Measurements from ENCODE around the gene SHANK1.
A peak's percentile ranks its signal among the peaks of the same experiment; 100 is the strongest.

SHANK1 gene

DNA sequence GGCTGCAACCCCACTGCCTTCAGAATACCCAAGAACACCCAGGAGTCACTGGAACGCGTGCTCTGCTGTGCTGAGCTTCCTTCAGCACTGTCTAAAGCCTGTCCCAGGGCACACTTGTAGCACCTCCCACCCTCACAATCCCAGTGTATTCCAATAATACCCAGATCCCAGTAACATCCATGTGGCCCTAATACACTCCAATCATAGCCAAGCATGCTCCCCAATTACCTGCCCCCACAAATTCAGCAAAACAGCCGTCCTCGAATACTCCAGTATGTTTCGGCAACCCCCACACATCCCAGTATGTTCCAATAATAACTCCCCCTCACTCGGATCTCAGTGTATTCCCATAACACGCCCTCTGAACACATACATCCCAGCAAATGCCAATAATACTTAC, 29.2 kb downstream of the SHANK1 start:
- Histone ChIP-seq H3K27me3 (replicated peaks in 2 of 5; ENCODE audit: control insufficient read depth in 4 of 5, insufficient read depth in 5 of 5, low read length in 4 of 5) (peaks cover 0 to 94% (median 34%) of the 10 kb centered on the region in 5 experiments), H3K4me3 (ENCODE audit: control insufficient read depth in 1 of 7, extremely low read depth in 1 of 7, insufficient read depth in 4 of 7, low read depth in 2 of 7, low read length in 6 of 7) (no peak overlapping the region), H3K36me3 (ENCODE audit: control insufficient read depth in 4 of 4, insufficient read depth in 4 of 4, low read length in 3 of 4) (no peaks in the 10 kb centered on the region), H3K4me1 (ENCODE audit: control extremely low read depth in 1 of 4, control insufficient read depth in 4 of 4, insufficient read depth in 4 of 4, low read length in 3 of 4) (peaks cover 0 to 1% (median under 1%) of the 10 kb centered on the region in 4 experiments), H3K9me3 (ENCODE audit: control extremely low read depth in 1 of 5, control insufficient read depth in 4 of 5, insufficient read depth in 2 of 5, low read depth in 1 of 5, low read length in 4 of 5) (no peaks in the 10 kb centered on the region), H3K27ac (ENCODE audit: insufficient read depth in 1 of 2, low read depth in 1 of 2, low read length in 2 of 2, poor library complexity in 1 of 2, severe bottlenecking in 2 of 2) (no peak overlapping the region)
- ChIA-PET POLR2A (no interaction called here), CTCF (interaction anchor here (0.8 to 1.9 kb wide), 3 partner anchors 9 to 94 kb away, joined by 3 to 6 read pairs (median 3); no protein-coding TSS in a partner anchor)
- 78% methylated on average over 7 of the region's 7 CpGs for whole genome bisulfite sequencing (ENCODE audit: insufficient coverage)
- no peak for DNase-seq

DNA sequence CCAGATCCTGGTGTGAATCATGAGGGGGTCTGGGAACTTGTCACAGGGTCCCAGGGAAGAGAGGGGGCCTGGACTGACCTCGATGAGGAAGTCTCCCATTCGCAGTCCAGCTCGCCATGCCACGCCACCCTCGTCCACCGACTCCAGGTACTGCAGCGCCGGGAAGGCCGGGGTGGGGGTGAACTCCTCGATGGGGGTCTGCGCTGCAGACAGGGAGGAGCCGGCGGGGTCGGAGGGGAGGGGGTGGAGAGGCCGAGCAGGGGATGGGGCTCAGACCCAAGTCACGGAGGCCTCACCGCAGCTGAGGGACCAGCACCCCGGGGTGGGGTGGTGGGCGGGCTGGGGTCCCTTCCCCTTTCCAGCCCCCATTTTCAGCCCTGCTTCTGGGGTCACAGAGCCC, 30.8 kb downstream of the SHANK1 start:
- no peak overlapping the region for H3K4me3 ChIP-seq (ENCODE audit: control insufficient read depth in 1 of 7, extremely low read depth in 1 of 7, insufficient read depth in 4 of 7, low read depth in 2 of 7, low read length in 6 of 7)
- peaks cover 0 to 95% (median 37%) of the 10 kb centered on the region in 5 experiments for H3K27me3 ChIP-seq (replicated peaks in 2 of 5; ENCODE audit: control insufficient read depth in 4 of 5, insufficient read depth in 5 of 5, low read length in 4 of 5)
- H3K36me3 ChIP-seq (ENCODE audit: control insufficient read depth in 4 of 4, insufficient read depth in 4 of 4, low read length in 3 of 4), result no peaks in the 10 kb centered on the region
- ChIA-PET POLR2A (no interaction called here), CTCF (interaction anchor here (1.9 kb wide), 1 partner anchor 95 kb away, joined by 6 read pairs; no protein-coding TSS in a partner anchor)
- no peak overlapping the region for H3K27ac ChIP-seq (ENCODE audit: insufficient read depth in 1 of 2, low read depth in 1 of 2, low read length in 2 of 2, poor library complexity in 1 of 2, severe bottlenecking in 2 of 2)
- 86% methylated on average over 2 of the region's 19 CpGs for WGBS (ENCODE audit: insufficient coverage)
- no peaks in the 10 kb centered on the region for H3K4me1 ChIP-seq (ENCODE audit: control extremely low read depth in 1 of 4, control insufficient read depth in 4 of 4, insufficient read depth in 4 of 4, low read length in 3 of 4)
- H3K9me3 ChIP-seq (ENCODE audit: control extremely low read depth in 1 of 5, control insufficient read depth in 4 of 5, insufficient read depth in 2 of 5, low read depth in 1 of 5, low read length in 4 of 5), result no peaks in the 10 kb centered on the region
- DNase-seq, result no peak

DNA sequence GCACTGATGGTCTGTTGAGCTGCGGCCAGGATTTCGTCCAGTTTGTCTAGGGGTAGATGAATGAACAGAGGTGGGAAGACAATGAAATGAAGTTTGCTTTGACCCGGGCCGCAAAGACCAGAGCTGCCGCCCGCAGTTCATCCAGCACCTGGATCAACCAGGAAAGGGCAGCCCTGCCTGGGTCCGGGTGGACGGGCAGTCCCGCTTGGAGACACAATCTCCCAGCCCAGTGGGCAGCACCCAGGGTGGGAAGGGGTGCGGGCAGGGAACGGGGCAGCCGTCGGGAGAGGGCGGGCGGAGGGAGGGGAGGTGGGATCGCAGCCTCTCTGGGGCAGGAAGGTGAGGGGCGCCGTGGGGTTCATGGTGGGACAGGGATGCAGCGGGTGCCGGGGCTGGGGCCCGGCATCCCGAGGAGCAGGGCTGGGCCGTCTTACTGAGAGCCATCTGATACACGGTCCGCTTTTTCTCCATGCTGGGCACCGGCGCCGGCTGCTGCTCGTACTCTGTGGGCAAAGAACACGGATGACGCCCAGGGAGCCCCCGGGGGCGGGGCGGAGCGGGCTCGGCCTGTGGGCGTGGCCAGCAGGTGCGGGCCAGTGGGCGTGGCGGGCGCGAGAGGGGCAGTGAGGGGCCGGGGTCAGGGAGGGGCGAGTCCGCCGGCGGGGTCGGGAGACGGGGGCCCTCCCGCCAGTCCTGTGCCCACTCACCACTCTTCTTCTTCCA, 33.1 kb downstream of the SHANK1 start:
- Histone ChIP-seq H3K36me3 (ENCODE audit: control insufficient read depth in 4 of 4, insufficient read depth in 4 of 4, low read length in 3 of 4) (no peaks in the 10 kb centered on the region), H3K27ac (ENCODE audit: insufficient read depth in 1 of 2, low read depth in 1 of 2, low read length in 2 of 2, poor library complexity in 1 of 2, severe bottlenecking in 2 of 2) (no peak overlapping the region), H3K9me3 (ENCODE audit: control extremely low read depth in 1 of 5, control insufficient read depth in 4 of 5, insufficient read depth in 2 of 5, low read depth in 1 of 5, low read length in 4 of 5) (no peaks in the 10 kb centered on the region), H3K27me3 (replicated peaks in 2 of 5; ENCODE audit: control insufficient read depth in 4 of 5, insufficient read depth in 5 of 5, low read length in 4 of 5) (peaks cover 0 to 91% (median 30%) of the 10 kb centered on the region in 5 experiments), H3K4me1 (ENCODE audit: control extremely low read depth in 1 of 4, control insufficient read depth in 4 of 4, insufficient read depth in 4 of 4, low read length in 3 of 4) (no peaks in the 10 kb centered on the region), H3K4me3 (ENCODE audit: control insufficient read depth in 1 of 7, extremely low read depth in 1 of 7, insufficient read depth in 4 of 7, low read depth in 2 of 7, low read length in 6 of 7) (no peak overlapping the region)
- WGBS (ENCODE audit: insufficient coverage), result 10% methylated on average over 37 of the region's 50 CpGs
- CTCF ChIA-PET, result interaction anchor here (1.0 kb wide), 1 partner anchor 16 kb away, joined by 3 read pairs; no protein-coding TSS in a partner anchor
- POLR2A ChIA-PET, result no interaction called here
- DNase-seq, result no peak

DNA sequence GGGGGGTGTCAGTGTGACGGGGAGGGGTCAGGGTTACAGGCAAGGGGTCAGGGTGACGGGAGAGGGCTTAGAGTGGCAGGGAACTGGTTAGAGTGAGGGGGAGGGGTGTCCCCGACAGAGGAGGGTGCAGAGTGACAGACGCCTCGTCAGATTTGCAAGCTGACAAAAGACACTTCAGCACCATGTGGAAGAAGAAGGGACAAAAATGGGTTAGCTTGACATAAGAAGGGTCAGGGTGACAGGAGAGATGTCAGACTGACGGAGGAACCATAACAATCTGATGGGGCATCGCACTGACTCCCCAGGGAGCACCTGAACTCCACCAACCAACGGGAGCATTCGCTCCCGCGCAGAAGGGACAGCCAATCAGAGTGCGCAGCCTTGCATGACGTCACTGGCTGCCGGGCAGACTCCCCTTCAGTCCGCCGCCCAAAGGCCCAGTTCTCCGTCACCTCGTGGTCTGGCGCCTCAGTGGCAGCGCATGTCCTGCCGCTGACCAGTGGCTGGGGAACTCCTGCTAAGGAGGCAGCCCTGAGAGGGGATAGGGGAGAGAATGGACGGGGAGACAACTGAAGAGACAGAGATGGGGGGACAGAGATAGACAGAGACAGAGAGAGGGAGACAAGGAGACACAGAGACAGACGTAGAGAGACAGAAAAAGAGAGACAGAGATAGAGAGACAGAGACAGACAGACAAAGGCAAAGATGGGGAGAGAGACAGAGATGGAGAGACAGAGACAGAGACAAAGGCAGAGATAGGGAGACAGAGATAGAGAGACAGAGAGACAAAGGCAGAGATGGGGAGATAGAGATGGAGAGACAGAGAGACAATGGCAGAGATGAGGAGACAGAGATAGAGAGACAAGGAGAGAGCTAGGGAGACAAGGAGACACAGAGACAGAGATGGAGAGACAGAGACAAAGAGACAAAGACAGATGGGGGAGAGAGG, 40.2 kb downstream of the SHANK1 start:
- peaks cover 0 to 7% (median 3%) of the 10 kb centered on the region in 5 experiments for H3K9me3 ChIP-seq (ENCODE audit: control extremely low read depth in 1 of 5, control insufficient read depth in 4 of 5, insufficient read depth in 2 of 5, low read depth in 1 of 5, low read length in 4 of 5)
- ChIA-PET POLR2A (interaction anchor here (0.6 kb wide), 1 partner anchor 125 kb away, joined by 3 read pairs; no protein-coding TSS in a partner anchor), CTCF (no interaction called here)
- DNase-seq, result peak; percentile 71 to 84 (median 76)
- WGBS (ENCODE audit: insufficient coverage), result 21% methylated on average over 20 of the region's 23 CpGs
- H3K27ac ChIP-seq (ENCODE audit: insufficient read depth in 1 of 2, low read depth in 1 of 2, low read length in 2 of 2, poor library complexity in 1 of 2, severe bottlenecking in 2 of 2), result no peak overlapping the region
- H3K4me1 ChIP-seq (ENCODE audit: control extremely low read depth in 1 of 4, control insufficient read depth in 4 of 4, insufficient read depth in 4 of 4, low read length in 3 of 4), result peaks cover 0 to 4% (median 0%) of the 10 kb centered on the region in 4 experiments
- H3K27me3 ChIP-seq (replicated peaks in 2 of 5; ENCODE audit: control insufficient read depth in 4 of 5, insufficient read depth in 5 of 5, low read length in 4 of 5), result peaks cover 0 to 66% (median 10%) of the 10 kb centered on the region in 5 experiments
- no peaks in the 10 kb centered on the region for H3K36me3 ChIP-seq (ENCODE audit: control insufficient read depth in 4 of 4, insufficient read depth in 4 of 4, low read length in 3 of 4)
- H3K4me3 ChIP-seq (ENCODE audit: control insufficient read depth in 1 of 7, extremely low read depth in 1 of 7, insufficient read depth in 4 of 7, low read depth in 2 of 7, low read length in 6 of 7), result no peak overlapping the region

DNA sequence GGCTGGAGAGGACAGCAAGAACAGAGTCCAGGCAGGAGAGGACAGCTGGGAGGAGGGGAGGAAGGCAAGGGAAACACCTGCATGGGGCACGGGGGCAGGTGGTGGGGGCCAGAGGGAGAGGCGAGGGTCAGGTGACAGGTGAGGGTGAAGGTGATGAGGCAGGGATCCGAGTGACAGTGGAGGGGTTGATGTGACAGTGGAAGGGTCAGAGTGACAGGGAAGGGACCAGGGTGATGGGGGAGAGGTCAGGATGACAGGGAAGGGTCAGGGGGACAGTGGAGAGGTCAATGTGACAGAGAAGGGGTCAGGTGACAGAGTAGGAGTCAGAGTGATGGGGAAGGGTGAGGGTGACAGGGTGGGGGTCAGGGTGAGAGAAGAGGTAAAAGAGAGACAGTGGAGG, 41.3 kb downstream of the SHANK1 start:
- H3K27me3 ChIP-seq (replicated peaks in 2 of 5; ENCODE audit: control insufficient read depth in 4 of 5, insufficient read depth in 5 of 5, low read length in 4 of 5), result peaks cover 0 to 70% (median 11%) of the 10 kb centered on the region in 5 experiments
- no peaks in the 10 kb centered on the region for H3K36me3 ChIP-seq (ENCODE audit: control insufficient read depth in 4 of 4, insufficient read depth in 4 of 4, low read length in 3 of 4)
- no peak overlapping the region for H3K4me3 ChIP-seq (ENCODE audit: control insufficient read depth in 1 of 7, extremely low read depth in 1 of 7, insufficient read depth in 4 of 7, low read depth in 2 of 7, low read length in 6 of 7)
- ChIA-PET POLR2A (no interaction called here), CTCF (no interaction called here)
- DNase-seq, result no peak
- H3K4me1 ChIP-seq (ENCODE audit: control extremely low read depth in 1 of 4, control insufficient read depth in 4 of 4, insufficient read depth in 4 of 4, low read length in 3 of 4), result peaks cover 0 to 4% (median 0%) of the 10 kb centered on the region in 4 experiments
- peaks cover 0 to 7% (median 3%) of the 10 kb centered on the region in 5 experiments for H3K9me3 ChIP-seq (ENCODE audit: control extremely low read depth in 1 of 5, control insufficient read depth in 4 of 5, insufficient read depth in 2 of 5, low read depth in 1 of 5, low read length in 4 of 5)
- WGBS (ENCODE audit: insufficient coverage), result 63% methylated on average over 3 of the region's 3 CpGs
- no peak overlapping the region for H3K27ac ChIP-seq (ENCODE audit: insufficient read depth in 1 of 2, low read depth in 1 of 2, low read length in 2 of 2, poor library complexity in 1 of 2, severe bottlenecking in 2 of 2)

DNA sequence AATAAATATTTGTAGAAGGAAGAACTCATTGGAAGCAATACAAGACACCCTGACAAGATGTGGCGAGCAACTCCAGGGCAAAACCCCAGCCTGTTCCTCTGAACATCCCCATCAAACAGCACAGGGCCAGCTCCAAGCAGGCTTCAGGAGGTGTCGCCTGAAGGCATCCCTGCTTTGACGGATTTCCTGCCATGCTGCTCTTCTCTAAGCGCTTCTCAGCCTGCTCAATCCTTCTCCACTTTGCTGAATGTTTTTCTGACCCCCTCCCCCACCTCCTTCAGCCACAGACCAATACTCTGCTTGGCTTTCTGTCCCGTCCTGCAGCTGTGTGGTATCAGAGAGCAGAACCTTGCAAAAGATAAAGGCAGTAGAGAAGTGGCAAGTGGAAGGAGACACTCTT, 42.0 kb downstream of the SHANK1 start:
- Histone ChIP-seq H3K27me3 (replicated peaks in 2 of 5; ENCODE audit: control insufficient read depth in 4 of 5, insufficient read depth in 5 of 5, low read length in 4 of 5) (peaks cover 0 to 71% (median 11%) of the 10 kb centered on the region in 5 experiments), H3K4me3 (ENCODE audit: control insufficient read depth in 1 of 7, extremely low read depth in 1 of 7, insufficient read depth in 4 of 7, low read depth in 2 of 7, low read length in 6 of 7) (no peak overlapping the region), H3K4me1 (ENCODE audit: control extremely low read depth in 1 of 4, control insufficient read depth in 4 of 4, insufficient read depth in 4 of 4, low read length in 3 of 4) (peaks cover 0 to 4% (median 0%) of the 10 kb centered on the region in 4 experiments), H3K27ac (ENCODE audit: insufficient read depth in 1 of 2, low read depth in 1 of 2, low read length in 2 of 2, poor library complexity in 1 of 2, severe bottlenecking in 2 of 2) (no peak overlapping the region), H3K9me3 (ENCODE audit: control extremely low read depth in 1 of 5, control insufficient read depth in 4 of 5, insufficient read depth in 2 of 5, low read depth in 1 of 5, low read length in 4 of 5) (peaks cover 0 to 7% (median 3%) of the 10 kb centered on the region in 5 experiments), H3K36me3 (ENCODE audit: control insufficient read depth in 4 of 4, insufficient read depth in 4 of 4, low read length in 3 of 4) (no peaks in the 10 kb centered on the region)
- ChIA-PET CTCF (no interaction called here), POLR2A (no interaction called here)
- 63% methylated on average over 4 of the region's 5 CpGs for WGBS (ENCODE audit: insufficient coverage)
- no peak for DNase-seq
